Sigmoid colon (tissue), 4 donors: ENCODE data around the gene CDK11A.

Source experiments
- CTCF ChIP-seq, 4 experiments: fragments of 450-650 bp in 3 of 4; fragments of 200-600 bp in 1 of 4; IDR thresholded peaks; one replicate each; pipeline ENCODE4 v1.5.1; 2016 to 2019; ENCODE audit warnings: antibody characterized with exemption in 4 of 4, mild to moderate bottlenecking in 3 of 4, moderate library complexity in 2 of 4
- EP300 ChIP-seq, 4 donors: sonication (generic); formaldehyde crosslinking; IDR thresholded peaks; one replicate each; pipeline ENCODE4 v1.6.1; 2017; ENCODE audit warnings: antibody characterized with exemption in 4 of 4
- POLR2A ChIP-seq, 2 donors: fragments of 450-650 bp; IDR thresholded peaks; one replicate each; pipeline ENCODE4 v1.6.1; 2016; ENCODE audit warnings: antibody characterized with exemption in 2 of 2, mild to moderate bottlenecking in 2 of 2, moderate library complexity in 2 of 2
- POLR2AphosphoS5 ChIP-seq, 4 donors: sonication (generic); formaldehyde crosslinking; IDR thresholded peaks; one replicate each; pipeline ENCODE4 v1.6.1; 2017; ENCODE audit warnings: antibody characterized with exemption in 4 of 4

GRCh38 chr1:1758059-1758621, 34.0 kb upstream of the CDK11A start:
- TF ChIP-seq CTCF (IDR thresholded peaks at IDR 0.05) (no peak), EP300 (IDR thresholded peaks at IDR 0.05) (no peak), POLR2A (IDR thresholded peaks at IDR 0.05) (no peak), POLR2AphosphoS5 (IDR thresholded peaks at IDR 0.05) (no peak)
